Transverse colon (tissue), 4 donors: Measurements from ENCODE around the gene GORAB. TPM values are rescaled to one million over a fixed set of nuclear protein-coding genes. Genes with fewer than 3 reads are reported as not detected.

Experiments
- DNase-seq: peaks from one replicate; pipeline ENCODE4 v3.0.0-alpha.2; 2019
- H3K27ac ChIP-seq, 4 donors: fragments of 200-600 bp; sonication (generic); 2 replicates each; pipeline ENCODE4 v1.5.1; 2016 to 2018; ENCODE audit warnings: inconsistent platforms in 4 of 4
- H3K27me3 ChIP-seq: fragments of 200-600 bp; sonication (generic); 2 replicates; pipeline ENCODE4 v1.5.1; 2017; ENCODE audit warnings: inconsistent platforms
- H3K36me3 ChIP-seq, 4 donors: fragments of 200-600 bp; sonication (generic); 2 replicates each; pipeline ENCODE4 v1.5.1; 2017 to 2019; ENCODE audit warnings: inconsistent platforms in 4 of 4
- H3K4me1 ChIP-seq, 4 donors: fragments of 200-600 bp; sonication (generic); 2 replicates each; pipeline ENCODE4 v1.5.1; 2017 to 2020; ENCODE audit warnings: inconsistent platforms in 4 of 4
- H3K4me3 ChIP-seq, 4 donors: fragments of 200-600 bp; sonication (generic); 1 replicate in 1 of 4; 2 replicates in 3 of 4; pipeline versions ENCODE4 v1.5.1 to v1.6.1; 2017 to 2019; ENCODE audit warnings: inconsistent platforms in 4 of 4
- H3K9me3 ChIP-seq, 2 donors: fragments of 200-600 bp; sonication (generic); 2 replicates each; pipeline ENCODE4 v1.5.1; 2017 to 2019; ENCODE audit warnings: inconsistent platforms in 2 of 2
- CTCF ChIP-seq, 5 experiments: fragments of 200-600 bp in 3 of 5; fragments of 450-650 bp in 2 of 5; sonication (generic) in 3 of 5; IDR thresholded peaks; 1 replicate in 2 of 5; 2 replicates in 3 of 5; pipeline ENCODE4 v1.5.1; 2016 to 2017; ENCODE audit warnings: antibody characterized with exemption in 5 of 5, inconsistent platforms in 3 of 5, mild to moderate bottlenecking in 2 of 5, moderate library complexity in 1 of 5
- EP300 ChIP-seq: sonication (generic); formaldehyde crosslinking; IDR thresholded peaks from one replicate; pipeline ENCODE4 v1.6.1; 2017; ENCODE audit warnings: antibody characterized with exemption, low read depth
- POLR2A ChIP-seq: fragments of 450-650 bp; IDR thresholded peaks from one replicate; pipeline ENCODE4 v1.6.1; 2016; ENCODE audit warnings: antibody characterized with exemption, mild to moderate bottlenecking, moderate library complexity
- POLR2AphosphoS5 ChIP-seq, 3 donors: sonication (generic); formaldehyde crosslinking; IDR thresholded peaks; one replicate each; pipeline ENCODE4 v1.6.1; 2016; ENCODE audit warnings: antibody characterized with exemption in 3 of 3
- WGBS, 2 donors: methylation state at CpG; one replicate each; pipeline ENCODE4 v1.1.5; 2018; ENCODE audit warnings: low coverage in 1 of 2; 5-methylcytosine and 5-hydroxymethylcytosine counted together
- in situ Hi-C, 4 donors: fragments of 200-750 bp; cut with MboI; loops; one replicate each; pipeline versions ENCODE4 v1.15.0 to v1.15.1; 2017; ENCODE audit warnings: low sequenced_read_pairs in 3 of 4, low pct_ligation_motif_present in 1 of 4, low pct_unique_long_range_greater_than_20kb in 1 of 4
- intact Hi-C: fragments of 100-400 bp; cut with DNase I; formaldehyde crosslinking; loops from one replicate; pipeline ENCODE4 v1.15.1; 2023; ENCODE audit warnings: low total_unique reads
- total RNA-seq, 4 donors: library from RNA; depleted of rRNA; stranded (reverse); fragments of >200 nt; gene quantifications; one replicate each; pipeline ENCODE4 v1.1.0, GENCODE V29; 2016

Gene GORAB
- total RNA-seq, 4 donors from 2014 or later, result 8.2 to 83.0 (median 29.9) TPM

- TF ChIP-seq EP300 (no peak), CTCF (IDR thresholded peaks at IDR 0.05) (no peak), POLR2AphosphoS5 (IDR thresholded peaks at IDR 0.05) (no peak), POLR2A (no peak)
- Histone ChIP-seq H3K9me3 (no peaks in the 10 kb centered on the region), H3K4me3 (peak overlapping the region in 2 of 4 donors; percentile 68 to 91), H3K27ac (peak overlapping the region in 1 of 4 donors; percentile 94), H3K4me1 (peaks cover 6 to 56% (median 20%) of the 10 kb centered on the region in 4 donors), H3K36me3 (no peaks in the 10 kb centered on the region), H3K27me3 (no peaks in the 10 kb centered on the region)
- 82 to 88% methylated on average over 3 of the region's 3 CpGs for WGBS, 2 donors
- intact Hi-C loops, result loop anchor here (5.0 kb wide), 1 partner anchor 991 kb away; no protein-coding TSS in a partner anchor
- no peak for DNase-seq
- in situ Hi-C loops, result loop anchor here in 1 of 4 donors (25.0 kb wide), 1 partner anchor 621 kb away; no protein-coding TSS in a partner anchor
Observed at GRCh38 chr1:170533298-170533697, 1.3 kb downstream of the GORAB start.

- Histone ChIP-seq H3K4me3 (no peak overlapping the region), H3K4me1 (peaks cover 6 to 56% (median 20%) of the 10 kb centered on the region in 4 donors), H3K9me3 (no peaks in the 10 kb centered on the region), H3K27ac (peak overlapping the region in 2 of 4 donors; percentile 4 to 9), H3K36me3 (peaks cover 0 to 7% (median 3%) of the 10 kb centered on the region in 4 donors), H3K27me3 (no peaks in the 10 kb centered on the region)
- intact Hi-C loops (loop anchor here (5.0 kb wide), 1 partner anchor 992 kb away; no protein-coding TSS in a partner anchor), in situ Hi-C loops (loop anchor here in 1 of 4 donors (25.0 kb wide), 1 partner anchor 622 kb away; no protein-coding TSS in a partner anchor)
- no peak for DNase-seq
- WGBS, 2 donors, result 64 to 82% methylated on average over 3 to 6 of the region's 6 CpGs
- TF ChIP-seq CTCF (IDR thresholded peaks at IDR 0.05), result no peak
- TF ChIP-seq EP300, result no peak
- no peak for TF ChIP-seq POLR2AphosphoS5 (IDR thresholded peaks at IDR 0.05)
- no peak for TF ChIP-seq POLR2A
Observed at GRCh38 chr1:170534626-170535147, 2.7 kb downstream of the GORAB start.

- Histone ChIP-seq H3K27me3 (no peaks in the 10 kb centered on the region), H3K4me1 (peaks cover 6 to 56% (median 20%) of the 10 kb centered on the region in 4 donors), H3K36me3 (peaks cover 0 to 14% (median 7%) of the 10 kb centered on the region in 4 donors), H3K27ac (peak overlapping the region in 1 of 4 donors; percentile 4), H3K9me3 (no peaks in the 10 kb centered on the region), H3K4me3 (no peak overlapping the region)
- DNase-seq, result no peak
- TF ChIP-seq CTCF (IDR thresholded peaks at IDR 0.05), result no peak
- no peak for TF ChIP-seq EP300
- TF ChIP-seq POLR2AphosphoS5 (IDR thresholded peaks at IDR 0.05), result no peak
- TF ChIP-seq POLR2A, result no peak
- in situ Hi-C loops (loop anchor here in 1 of 4 donors (25.0 kb wide), 1 partner anchor 623 kb away; no protein-coding TSS in a partner anchor), intact Hi-C loops (no loop called here)
- 91 to 94% methylated on average over 2 of the region's 2 CpGs for WGBS, 2 donors
Observed at GRCh38 chr1:170535418-170535817, 3.5 kb downstream of the GORAB start.

- in situ Hi-C loops (loop anchor here in 1 of 4 donors (25.0 kb wide), 1 partner anchor 625 kb away; no protein-coding TSS in a partner anchor), intact Hi-C loops (no loop called here)
- Histone ChIP-seq H3K27me3 (no peaks in the 10 kb centered on the region), H3K36me3 (peaks cover 0 to 29% (median 11%) of the 10 kb centered on the region in 4 donors), H3K4me3 (no peak overlapping the region), H3K4me1 (peaks cover 3 to 51% (median 20%) of the 10 kb centered on the region in 4 donors), H3K9me3 (no peaks in the 10 kb centered on the region), H3K27ac (no peak overlapping the region)
- TF ChIP-seq EP300 (no peak), POLR2AphosphoS5 (IDR thresholded peaks at IDR 0.05) (no peak), CTCF (IDR thresholded peaks at IDR 0.05) (no peak), POLR2A (no peak)
- DNase-seq, result no peak
- WGBS, 2 donors, result 88 to 100% methylated on average over 1 of the region's 1 CpG
Observed at GRCh38 chr1:170536924-170537551, 5.1 kb downstream of the GORAB start.
